Sciatic nerve (tissue), 2 donors: Measurements from ENCODE around the gene AIRE. TPM values are rescaled to one million over a fixed set of nuclear protein-coding genes. Genes with fewer than 3 reads are reported as not detected.
"Not testable (repeated sequence)": the region's sequence is repeated elsewhere in the genome, so short reads cannot be mapped to it uniquely, and the experiment has no call there.

Experiments used
- ATAC-seq: fragments of 200-7000 bp; cut with Tn5 transposase; one replicate; pipeline ENCODE4 v1.9.1; 2020; ENCODE audit warnings: mild to moderate bottlenecking, moderate library complexity
- DNase-seq: peaks from one replicate; pipeline ENCODE4 v3.0.0-alpha.2; 2020; ENCODE audit warnings: low spot score
- intact Hi-C: fragments of 100-400 bp; cut with DNase I; formaldehyde crosslinking; loops from one replicate; pipeline ENCODE4 v1.14.2; 2022
- total RNA-seq: library from RNA; stranded (reverse); fragmentation: NEBNext Ultra II Directional; extraction: Animal tissue kit (Norgen Biotek cat#: 25700); gene quantifications from one replicate; pipeline ENCODE4 v1.2.1, GENCODE V29; 2021
- donor health status: DM: no; HTN: no; CAD: no.
- donor health status: DM: no; HTN: no; CAD: no.

AIRE gene
- total RNA-seq, 1 donor from 2014 or later = 0.13 TPM

DNA sequence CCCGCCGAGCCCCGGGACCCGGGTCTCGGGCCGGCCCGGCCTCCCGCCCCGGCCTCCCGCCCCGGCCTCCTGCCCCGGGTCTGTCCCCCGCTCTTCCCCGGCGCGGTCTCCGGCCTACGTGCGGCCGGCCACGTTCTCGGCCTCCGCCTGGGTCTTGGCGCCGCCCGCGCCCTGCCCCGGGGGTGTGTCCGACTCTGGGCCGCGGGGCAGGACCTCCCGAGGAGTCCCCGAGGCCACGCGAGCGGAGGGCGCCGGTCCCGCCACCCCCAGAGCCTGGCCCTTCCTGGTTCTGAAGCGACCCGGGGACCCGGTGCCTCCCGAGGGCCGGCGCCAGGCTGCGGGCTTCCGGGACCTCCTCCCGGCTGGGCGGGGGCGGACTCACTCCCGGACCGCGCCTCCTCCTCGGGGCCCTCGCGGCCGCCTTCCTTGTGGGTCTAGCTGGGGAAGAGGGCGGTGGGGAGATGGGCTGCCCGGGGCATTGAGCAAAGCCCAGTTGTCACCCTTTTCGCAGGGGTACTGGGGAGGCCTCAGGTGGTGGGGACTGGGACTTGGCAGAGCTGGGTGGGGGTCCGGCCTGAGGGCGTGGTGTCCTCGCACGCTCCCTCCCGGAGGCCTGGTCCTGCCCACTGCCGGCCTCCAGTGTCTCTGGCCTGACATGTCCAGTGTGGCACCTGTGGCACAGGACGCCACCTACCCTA, 14.7 kb downstream of the AIRE start:
- intact Hi-C loops = loop anchor here (2.0 to 10.0 kb wide), 2 partner anchors 296 to 508 kb away; no protein-coding TSS in a partner anchor
- DNase-seq (peak; percentile 88), ATAC-seq (peak; percentile 53)

DNA sequence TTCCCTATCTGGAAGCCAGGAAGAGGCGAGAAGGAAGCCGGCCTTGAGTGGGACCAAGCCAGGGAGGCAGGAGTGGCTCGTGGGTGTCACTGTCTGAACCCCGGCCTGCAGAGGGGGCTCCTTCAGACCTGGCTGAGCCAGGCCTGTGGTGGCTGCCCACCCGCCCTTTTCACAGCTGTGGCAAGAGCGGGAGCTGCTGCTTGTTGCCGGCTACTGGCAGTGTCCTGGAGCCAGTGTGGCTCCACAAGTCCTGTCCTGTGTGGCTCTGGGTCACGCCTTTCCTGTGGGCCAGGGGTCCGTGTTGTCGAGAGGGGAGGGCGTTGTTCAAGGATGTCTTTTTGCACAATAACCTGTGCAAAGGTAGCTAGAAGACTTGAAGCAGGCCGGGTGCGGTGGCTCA, 15.5 kb downstream of the AIRE start:
- intact Hi-C loops = loop anchor here (2.0 to 10.0 kb wide), 2 partner anchors 296 to 508 kb away; no protein-coding TSS in a partner anchor
- DNase-seq = no peak
- no peak for ATAC-seq

DNA sequence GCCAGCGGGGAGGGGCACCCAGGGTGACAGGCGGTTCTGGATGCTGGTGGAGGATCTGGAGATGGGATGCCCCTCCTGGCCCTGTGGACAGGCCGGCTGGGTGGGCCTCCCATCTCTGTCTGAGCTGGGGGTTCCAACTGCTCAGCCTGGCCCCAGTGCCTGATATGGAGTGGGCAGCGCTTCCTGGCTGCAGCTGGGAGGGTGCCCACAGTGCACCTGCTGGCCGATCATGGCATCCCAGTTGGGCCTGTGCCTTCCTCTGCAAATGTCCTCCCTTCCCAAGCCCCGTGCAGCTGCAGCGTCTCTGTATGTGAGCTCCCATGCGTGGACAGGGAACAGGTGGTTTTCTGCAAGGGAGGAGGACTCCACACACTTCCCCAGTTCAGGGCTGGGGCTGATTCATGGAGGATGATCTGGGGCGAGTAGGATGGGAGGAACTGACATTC, 16.3 kb downstream of the AIRE start:
- DNase-seq = no peak
- no peak for ATAC-seq
- intact Hi-C loops = loop anchor here (2.0 to 10.0 kb wide), 2 partner anchors 297 to 507 kb away; no protein-coding TSS in a partner anchor

DNA sequence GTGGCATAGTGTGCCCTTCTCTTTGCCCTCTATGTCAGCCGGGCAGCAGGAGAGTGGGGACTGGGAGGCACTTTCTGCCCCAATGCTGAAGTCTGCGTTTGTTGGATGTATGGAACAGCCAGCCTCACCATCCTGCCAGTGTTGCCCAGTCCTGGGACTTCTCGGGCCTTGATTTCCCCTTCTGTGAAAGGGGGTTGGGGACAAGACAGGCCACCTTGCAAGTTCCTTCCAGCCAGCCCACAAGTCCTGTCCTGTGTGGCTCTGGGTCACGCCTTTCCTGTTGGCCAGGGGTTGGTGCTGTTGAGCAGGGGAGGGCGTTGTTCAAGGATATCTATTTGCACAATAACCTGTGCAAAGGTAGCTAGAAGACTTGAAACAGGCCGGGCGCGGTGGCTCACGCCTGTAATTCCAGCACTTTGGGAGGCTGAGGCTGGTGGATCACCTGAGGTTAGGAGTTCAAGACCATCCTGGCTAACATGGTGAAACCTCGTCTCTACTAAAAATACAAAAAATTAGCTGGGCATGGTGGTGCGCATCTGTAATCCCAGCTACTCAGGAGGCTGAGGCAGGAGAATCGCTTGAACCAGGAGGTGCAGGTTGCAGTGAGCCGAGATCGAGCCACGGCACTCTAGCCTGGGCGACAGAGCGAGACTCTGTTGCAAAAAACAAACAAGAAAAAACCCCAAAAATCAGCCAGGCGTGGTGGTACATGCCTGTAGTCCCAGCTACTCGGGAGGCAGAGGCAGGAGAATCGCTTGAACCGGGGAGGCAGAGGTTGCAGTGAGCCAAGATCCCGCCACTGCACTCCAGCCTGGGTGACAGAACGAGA, 17.1 kb downstream of the AIRE start:
- DNase-seq, ATAC-seq: not testable (repeated sequence)
- intact Hi-C loops = loop anchor here (10.0 kb wide), 1 partner anchor 298 kb away; no protein-coding TSS in a partner anchor

DNA sequence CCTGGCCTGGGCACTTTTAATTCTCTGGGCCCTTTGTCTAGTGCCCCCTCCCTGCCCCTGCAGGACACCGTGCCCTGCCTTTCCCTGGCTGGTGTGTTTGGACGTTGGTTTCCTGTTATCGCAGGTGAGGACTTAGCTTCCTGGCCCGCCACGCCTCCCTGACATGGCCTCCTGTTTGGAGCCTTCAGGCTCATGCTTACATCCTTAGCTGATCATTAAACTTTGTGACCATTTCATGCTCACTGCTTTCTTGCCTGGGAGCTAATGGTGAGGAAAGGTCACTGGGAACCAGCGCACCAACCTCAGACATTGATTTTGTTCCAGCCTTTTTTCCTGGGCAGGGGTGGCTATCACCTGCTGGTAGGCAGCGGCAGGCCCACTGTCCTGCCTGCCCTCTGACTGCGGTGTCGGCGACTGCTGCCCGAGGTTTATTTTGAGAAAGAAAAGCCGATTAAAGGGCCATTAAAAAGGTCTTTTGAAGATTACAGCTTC, 17.9 kb downstream of the AIRE start:
- intact Hi-C loops = loop anchor here (10.0 kb wide), 1 partner anchor 299 kb away; no protein-coding TSS in a partner anchor
- ATAC-seq (no peak), DNase-seq (no peak)

DNA sequence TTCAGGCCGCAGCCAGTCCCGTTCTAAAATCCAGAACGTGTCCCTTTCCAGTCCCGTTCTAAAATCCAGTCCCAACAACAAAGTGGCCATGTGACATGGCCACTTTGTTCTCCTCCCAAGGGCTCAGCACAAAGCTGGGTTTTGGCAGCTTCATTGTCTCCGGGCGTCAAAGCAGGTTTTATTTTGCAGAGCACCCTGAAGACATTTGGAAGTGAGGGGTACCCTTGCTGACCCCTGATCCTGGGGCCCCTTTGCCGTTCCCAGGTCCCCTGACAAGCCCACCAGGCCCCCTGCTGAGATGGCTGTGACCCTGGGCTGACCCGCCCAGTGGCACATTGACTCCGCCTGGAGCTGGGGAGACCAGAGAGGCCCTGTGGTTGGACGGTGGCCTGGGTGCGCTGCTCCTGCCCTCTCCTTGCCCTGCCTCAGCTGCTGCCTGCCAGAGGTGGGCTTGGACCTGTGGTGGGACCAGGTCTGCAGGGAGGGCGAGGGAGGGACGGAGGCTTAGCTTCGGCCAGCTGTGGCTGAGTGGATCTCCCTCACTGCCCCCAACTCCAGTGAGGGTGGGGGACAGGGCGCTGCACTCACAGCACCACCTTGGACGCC, 18.4 kb downstream of the AIRE start:
- ATAC-seq (no peak), DNase-seq (no peak)
- intact Hi-C loops = loop anchor here (10.0 kb wide), 1 partner anchor 299 kb away; no protein-coding TSS in a partner anchor

DNA sequence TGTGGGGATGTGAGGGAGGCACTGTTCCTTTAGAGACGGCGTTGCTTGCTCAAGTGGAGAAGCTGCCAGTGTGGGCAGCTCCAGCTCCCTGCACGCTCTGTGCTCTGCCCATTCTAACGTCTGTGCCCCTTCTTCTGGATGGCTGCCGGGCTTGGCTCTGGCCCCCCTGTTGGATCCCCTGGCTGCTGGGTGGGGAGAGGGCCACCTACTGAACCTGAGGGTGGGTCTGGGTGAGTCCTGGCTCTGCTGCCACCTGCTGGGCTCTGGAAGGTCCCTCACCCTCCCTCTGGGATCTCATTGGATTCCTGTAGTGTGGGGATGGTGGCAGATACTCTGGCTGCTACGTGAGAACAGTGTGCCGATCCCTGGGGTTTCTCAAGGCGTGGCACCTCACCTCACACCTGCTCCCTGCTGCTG, 19.2 kb downstream of the AIRE start:
- intact Hi-C loops = loop anchor here (10.0 kb wide), 1 partner anchor 300 kb away; no protein-coding TSS in a partner anchor
- peak; percentile 20 for ATAC-seq
- DNase-seq = no peak

DNA sequence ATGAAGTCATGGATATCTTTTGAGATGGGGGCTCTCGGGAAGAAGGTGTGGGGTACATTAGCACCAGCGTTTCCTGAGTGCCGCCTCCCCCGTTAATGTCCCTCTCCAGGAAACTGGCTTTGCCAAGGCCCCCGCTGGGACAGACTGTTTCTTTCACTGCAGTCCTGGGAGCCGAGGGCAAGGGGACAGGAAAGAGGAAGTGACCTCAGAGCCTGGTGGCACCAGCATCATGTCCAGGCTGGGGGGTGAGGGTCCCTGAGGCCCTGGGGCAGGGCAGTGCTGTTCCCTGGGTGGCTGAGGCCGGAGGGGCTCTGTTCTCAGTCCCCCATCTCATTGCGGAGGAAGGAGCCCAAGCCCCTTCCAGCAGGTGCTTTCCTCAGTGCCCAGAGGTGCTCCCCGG, 20.0 kb downstream of the AIRE start:
- intact Hi-C loops = loop anchor here (10.0 kb wide), 1 partner anchor 301 kb away; no protein-coding TSS in a partner anchor
- DNase-seq (no peak), ATAC-seq (no peak)

DNA sequence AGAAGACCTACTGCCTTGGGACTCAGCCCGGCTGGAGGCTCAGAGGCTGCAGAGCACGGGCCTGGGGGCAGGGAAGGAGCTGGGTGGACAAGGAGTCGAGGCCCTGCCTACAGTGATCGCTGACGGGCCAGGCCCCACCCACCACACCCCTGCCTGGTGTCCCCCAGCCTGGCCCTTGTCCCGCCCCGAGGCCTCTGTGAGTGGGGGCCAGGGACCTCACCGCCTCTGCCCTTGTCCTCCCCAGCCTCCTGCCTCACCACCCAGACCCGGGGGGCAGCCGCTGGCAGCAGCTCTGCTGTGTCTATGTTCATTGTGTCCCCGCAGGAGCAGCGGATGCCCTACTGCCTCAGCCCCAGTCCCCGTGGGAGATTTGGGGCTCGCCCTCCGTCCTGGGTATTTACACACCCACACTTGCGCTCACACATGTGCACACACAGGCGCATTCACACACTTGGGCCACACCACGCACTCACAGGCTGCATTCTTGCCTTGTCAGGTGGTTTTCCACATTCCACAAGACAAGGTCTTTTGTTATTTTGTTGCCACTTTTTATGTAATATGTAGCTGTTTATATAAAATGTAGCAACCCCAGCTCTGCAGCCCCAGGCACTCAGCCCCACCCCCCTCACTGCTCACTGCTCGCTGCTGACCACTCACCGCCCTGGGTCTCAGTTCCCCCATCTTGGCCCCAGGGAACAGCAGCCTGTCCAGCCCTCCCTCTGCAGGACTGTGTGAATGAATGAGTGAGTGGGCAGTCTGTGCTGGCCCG, 21.4 kb downstream of the AIRE start:
- DNase-seq (no peak), ATAC-seq (peak; percentile 60)
- intact Hi-C loops = loop anchor here (10.0 kb wide), 1 partner anchor 302 kb away; no protein-coding TSS in a partner anchor

DNA sequence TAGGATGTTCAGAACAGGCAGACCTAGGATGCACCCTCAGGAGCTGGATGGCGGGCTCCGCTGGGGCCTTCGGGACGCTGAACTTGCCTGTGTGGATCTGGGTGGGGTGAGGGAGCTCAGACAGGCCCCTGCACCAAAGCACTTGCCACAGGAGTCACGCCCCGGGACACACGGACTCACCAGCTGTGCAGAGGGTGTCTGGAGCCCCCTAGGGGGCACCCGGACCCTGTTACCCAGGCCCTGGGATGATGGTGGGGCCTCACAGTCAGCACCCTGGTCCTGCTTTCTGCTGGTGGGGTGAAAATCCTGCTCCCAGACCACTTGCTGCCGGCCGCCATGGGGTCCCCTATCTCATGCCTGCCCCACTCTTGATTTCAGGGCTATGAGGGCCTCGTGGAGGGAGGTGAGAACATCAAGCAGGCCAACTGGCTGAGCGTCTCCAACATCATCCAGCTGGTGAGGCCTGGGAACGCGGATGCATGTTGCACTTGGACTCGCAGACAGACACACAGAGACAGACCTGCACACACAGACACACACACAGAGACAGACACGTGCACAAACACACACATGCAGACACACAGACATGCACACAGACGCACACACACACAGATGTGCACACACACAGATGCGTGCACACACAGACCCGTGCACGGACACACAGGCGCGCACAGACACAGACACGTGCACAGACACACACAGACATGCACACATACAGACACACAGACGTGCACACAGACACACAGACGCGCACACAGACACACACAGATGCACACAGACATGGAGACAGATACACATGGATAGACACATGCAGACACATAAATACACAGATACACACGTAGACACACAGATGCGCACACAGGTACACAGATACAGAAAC, 25.2 kb downstream of the AIRE start:
- no peak for ATAC-seq
- DNase-seq = no peak
- intact Hi-C loops = no loop called here

DNA sequence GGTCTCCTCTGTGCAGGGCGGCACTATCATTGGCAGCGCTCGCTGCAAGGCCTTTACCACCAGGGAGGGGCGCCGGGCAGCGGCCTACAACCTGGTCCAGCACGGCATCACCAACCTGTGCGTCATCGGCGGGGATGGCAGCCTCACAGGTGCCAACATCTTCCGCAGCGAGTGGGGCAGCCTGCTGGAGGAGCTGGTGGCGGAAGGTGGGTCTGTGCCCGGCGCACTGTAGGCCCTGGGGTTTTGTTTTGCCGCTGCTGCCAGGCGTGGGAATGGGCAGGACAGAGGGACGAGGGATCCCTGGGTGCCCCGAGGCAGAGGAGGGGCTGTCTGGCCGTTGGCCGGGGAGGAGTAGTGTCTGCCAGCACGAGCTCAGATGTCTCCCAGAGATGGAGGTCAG, 26.4 kb downstream of the AIRE start:
- ATAC-seq = no peak
- intact Hi-C loops = no loop called here

DNA sequence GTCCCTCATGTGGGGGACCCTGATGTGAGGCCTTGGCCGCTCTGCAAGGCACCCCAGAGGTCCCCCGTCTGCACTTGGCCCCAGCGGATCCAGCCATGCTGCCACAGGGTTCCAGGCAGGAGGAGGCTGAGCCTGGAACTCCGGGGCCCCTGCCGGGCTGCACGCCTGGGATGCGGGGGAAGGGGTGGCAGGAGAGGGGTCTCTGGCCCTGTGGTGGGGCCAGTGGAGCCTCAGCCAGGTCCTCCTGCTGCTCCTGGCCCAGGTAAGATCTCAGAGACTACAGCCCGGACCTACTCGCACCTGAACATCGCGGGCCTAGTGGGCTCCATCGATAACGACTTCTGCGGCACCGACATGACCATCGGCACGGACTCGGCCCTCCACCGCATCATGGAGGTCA, 27.0 kb downstream of the AIRE start:
- intact Hi-C loops = no loop called here

More for the DNA sequence above, 26.4 kb downstream of the AIRE start:
- no peak for DNase-seq

DNA sequence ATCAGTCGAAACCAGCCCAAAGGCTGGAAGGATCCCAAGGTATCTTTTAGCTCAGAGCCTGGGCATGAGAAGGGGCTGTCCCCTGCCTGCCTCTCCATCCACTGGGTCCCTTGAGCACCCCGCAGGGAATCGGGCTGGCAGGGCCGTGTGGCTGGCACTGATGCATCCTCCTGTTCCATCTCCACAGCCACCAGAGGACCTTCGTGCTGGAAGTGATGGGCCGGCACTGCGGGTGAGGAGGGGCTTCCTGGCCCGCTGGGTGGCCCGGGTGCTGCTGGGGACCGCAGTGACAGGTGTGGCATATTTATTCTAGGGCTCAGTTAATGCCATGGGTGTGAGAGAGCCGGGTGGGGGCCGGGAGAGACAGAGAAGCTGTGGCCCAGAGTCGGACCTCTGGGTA, 27.8 kb downstream of the AIRE start:
- ATAC-seq (no peak), DNase-seq (no peak)
- intact Hi-C loops = no loop called here

More for the DNA sequence above, 27.0 kb downstream of the AIRE start:
- DNase-seq (no peak), ATAC-seq (no peak)

DNA sequence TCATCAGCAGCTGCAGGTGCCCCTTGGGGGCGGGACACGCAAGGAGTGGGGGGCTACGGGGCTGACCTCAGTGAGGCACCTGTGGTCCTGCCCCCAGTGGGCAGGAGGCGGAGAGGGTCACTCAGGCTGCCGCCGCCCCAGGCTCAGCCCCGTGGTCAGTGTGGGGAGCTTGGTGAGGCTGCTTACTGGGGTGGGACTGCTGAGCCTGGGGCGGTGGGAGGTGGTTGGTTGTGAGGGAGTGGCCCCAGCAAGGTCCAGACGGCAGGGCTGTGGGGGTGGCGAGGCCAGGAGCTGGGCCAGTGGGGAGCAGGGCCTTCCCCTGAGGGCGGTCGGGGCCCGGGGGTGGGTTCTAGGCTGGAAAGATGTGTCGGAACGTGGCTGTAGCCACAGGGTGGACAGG, 28.5 kb downstream of the AIRE start:
- ATAC-seq (no peak), DNase-seq (no peak)
- intact Hi-C loops = no loop called here

DNA sequence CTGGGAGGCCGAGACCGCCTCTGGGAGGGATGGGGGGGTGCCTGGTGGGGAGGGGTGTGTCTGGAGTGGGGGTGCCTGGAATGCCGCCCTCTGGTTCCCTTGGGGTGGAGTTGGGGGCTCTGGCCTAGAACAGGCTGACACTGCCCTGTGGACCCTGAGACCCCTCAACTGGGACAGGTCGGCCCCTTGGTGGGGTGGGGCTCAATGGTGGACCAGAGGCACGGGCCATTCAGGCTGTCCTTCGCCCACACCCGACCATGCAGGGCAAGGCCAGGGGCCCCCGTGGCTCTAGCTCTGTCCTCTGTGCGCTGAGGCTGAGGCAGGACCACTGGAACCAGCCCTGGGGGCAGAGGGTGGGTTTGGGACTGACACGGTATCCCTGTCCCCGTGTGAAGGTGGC, 28.9 kb downstream of the AIRE start:
- intact Hi-C loops = no loop called here
- no peak for ATAC-seq
- DNase-seq = no peak

DNA sequence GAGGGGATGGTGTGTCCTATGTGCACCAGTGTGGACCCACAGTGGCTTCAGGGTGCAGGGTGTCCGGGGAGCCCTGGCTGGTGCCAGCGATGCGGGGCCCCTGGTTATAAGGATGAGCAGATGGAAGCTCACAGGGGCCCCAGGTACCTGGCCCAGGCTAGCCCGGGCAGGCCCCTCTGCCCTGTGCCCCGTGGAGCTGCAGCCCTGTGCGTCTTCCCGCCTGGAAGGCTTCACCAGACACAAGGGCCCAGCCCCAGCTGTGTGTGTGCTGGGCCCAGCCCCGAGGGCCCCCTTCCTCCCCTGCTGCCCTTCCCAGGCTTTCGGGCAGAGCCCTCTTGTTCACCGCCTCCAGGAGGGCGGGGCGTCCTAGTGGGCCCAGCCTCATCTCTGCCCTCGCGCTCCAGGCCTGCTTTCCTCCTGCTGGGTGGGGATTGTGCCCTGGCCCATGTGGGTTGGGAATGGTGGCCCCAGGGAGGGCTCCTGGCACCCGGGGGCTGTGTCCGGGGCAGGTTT, 30.1 kb downstream of the AIRE start:
- DNase-seq (no peak), ATAC-seq (no peak)
- intact Hi-C loops = no loop called here

DNA sequence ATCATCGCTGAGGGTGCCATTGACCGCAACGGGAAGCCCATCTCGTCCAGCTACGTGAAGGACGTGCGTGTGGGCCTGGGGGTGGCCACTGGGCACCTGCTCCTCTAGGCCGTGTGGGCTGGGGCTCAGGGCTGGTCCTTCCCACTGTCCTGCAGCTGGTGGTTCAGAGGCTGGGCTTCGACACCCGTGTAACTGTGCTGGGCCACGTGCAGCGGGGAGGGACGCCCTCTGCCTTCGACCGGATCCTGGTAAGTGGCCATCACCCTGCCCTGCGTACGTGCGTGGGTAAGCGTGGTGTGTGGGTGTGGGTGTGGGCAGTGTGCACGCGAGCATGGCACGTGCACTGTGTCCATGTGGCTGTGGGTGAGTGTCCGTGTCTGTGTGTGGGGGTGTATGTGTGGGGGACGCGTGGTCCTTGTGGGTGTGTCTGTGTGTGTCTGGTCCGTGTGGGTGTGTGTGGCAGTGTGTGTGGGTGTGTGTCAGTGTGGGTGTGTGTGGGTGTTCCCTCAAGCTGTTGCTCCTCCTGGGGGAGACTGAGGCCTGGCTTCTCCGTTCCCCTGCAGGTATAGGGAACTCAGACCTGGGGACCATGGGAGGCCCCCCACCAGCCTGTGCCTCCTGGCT, 30.7 kb downstream of the AIRE start:
- DNase-seq = no peak
- ATAC-seq = no peak
- intact Hi-C loops = no loop called here
